Lower leg skin (tissue), 4 donors: Measurements from ENCODE around the gene DRAXIN. TPM values are rescaled to one million over a fixed set of nuclear protein-coding genes. Genes with fewer than 3 reads are reported as not detected.

Experiments used
- DNase-seq, 2 donors: peaks; one replicate each; pipeline ENCODE4 v3.0.0-alpha.2; 2019; ENCODE audit warnings: low spot score in 2 of 2
- H3K4me3 ChIP-seq: fragments of 200-600 bp; sonication (generic); 2 replicates; pipeline ENCODE4 v1.5.1; 2017; ENCODE audit warnings: mild to moderate bottlenecking, low read depth; ENCODE audit not compliant: poor library complexity, severe bottlenecking
- CTCF ChIP-seq, 3 donors: fragments of 450-650 bp; IDR thresholded peaks; one replicate each; pipeline ENCODE4 v1.5.1; 2016; ENCODE audit warnings: antibody characterized with exemption in 3 of 3, mild to moderate bottlenecking in 3 of 3, moderate library complexity in 2 of 3
- POLR2A ChIP-seq, 2 donors: fragments of 450-650 bp; IDR thresholded peaks; one replicate each; pipeline ENCODE4 v1.6.1; 2016 to 2017; ENCODE audit warnings: antibody characterized with exemption in 2 of 2, mild to moderate bottlenecking in 1 of 2, moderate library complexity in 1 of 2
- WGBS, 2 donors: methylation state at CpG; one replicate each; pipeline ENCODE4 v1.1.5; 2018; 5-methylcytosine and 5-hydroxymethylcytosine counted together
- intact Hi-C: fragments of 100-400 bp; cut with DNase I; formaldehyde crosslinking; loops from one replicate; pipeline ENCODE4 v1.15.0; 2023; ENCODE audit warnings: low total_unique reads
- total RNA-seq, 4 donors: library from RNA; depleted of rRNA; stranded (reverse); fragments of >200 nt; gene quantifications; one replicate each; pipeline ENCODE4 v1.1.0, GENCODE V29; 2016

DRAXIN gene
- total RNA-seq, 4 donors from 2014 or later = 0.15 to 0.52 (median 0.36) TPM; not detected in 1

DNA sequence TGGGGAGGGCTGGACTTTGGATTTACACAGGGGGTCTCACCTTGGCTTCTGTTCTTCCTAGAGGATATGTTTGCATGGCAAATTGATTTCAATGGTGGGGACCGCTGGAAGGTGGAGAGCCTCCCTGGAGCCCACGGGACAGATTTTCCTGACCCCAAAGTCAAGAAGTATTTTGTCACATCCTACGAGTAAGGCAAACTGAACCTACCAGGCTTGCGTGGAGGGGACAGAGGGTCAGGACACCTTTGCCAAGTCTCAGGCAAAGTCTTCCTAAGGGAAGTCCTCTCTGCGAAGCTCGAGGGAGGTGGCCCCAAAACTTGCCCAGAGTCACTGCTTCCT is 20.3 kb upstream of the DRAXIN start:
- no peak for DNase-seq
- 77 to 88% methylated on average over 6 of the region's 6 CpGs for WGBS, 2 donors
- TF ChIP-seq CTCF (IDR thresholded peaks at IDR 0.05) = no peak
- TF ChIP-seq POLR2A (IDR thresholded peaks at IDR 0.05) = no peak
- H3K4me3 ChIP-seq = no peak overlapping the region
- intact Hi-C loops = no loop called here

DNA sequence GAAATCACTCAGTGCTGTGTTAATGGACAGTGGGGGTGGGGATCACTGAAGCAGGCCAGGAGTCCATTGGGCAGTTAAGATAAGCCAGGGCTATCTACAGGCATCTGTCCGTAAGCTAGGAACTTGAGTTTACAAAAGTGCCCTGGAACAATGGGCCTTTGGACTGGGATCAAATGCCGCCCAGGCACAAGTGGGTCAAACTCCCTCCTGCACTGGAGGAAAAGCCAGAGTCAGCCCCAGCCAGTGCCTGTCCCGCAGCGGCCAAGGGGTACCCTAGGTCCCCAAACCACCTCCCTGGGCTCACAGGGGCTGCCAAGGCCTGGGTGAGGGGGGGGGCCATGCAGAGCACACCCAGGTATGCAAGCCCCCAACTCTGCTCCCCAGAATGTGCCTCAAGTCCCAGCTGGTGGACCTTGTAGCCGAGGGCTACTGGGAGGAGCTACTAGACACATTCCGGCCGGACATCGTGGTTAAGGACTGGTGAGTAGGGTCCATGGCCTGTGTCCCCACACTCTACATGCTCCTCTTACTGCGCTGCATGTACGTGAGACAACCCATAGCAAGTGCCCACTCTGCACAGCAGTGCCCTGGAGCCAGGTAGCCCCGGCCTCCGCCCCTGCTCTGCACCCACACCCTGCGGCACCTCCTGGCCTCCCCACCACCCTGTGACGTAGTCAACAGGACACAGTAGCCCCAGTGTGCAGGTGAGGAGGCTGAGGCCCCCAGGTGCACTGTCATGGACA is 19.8 kb upstream of the DRAXIN start:
- H3K4me3 ChIP-seq = no peak overlapping the region
- 88 to 92% methylated on average over 12 to 14 of the region's 14 CpGs for WGBS, 2 donors
- DNase-seq = no peak
- TF ChIP-seq CTCF (IDR thresholded peaks at IDR 0.05) = no peak
- no peak for TF ChIP-seq POLR2A (IDR thresholded peaks at IDR 0.05)
- intact Hi-C loops = no loop called here

DNA sequence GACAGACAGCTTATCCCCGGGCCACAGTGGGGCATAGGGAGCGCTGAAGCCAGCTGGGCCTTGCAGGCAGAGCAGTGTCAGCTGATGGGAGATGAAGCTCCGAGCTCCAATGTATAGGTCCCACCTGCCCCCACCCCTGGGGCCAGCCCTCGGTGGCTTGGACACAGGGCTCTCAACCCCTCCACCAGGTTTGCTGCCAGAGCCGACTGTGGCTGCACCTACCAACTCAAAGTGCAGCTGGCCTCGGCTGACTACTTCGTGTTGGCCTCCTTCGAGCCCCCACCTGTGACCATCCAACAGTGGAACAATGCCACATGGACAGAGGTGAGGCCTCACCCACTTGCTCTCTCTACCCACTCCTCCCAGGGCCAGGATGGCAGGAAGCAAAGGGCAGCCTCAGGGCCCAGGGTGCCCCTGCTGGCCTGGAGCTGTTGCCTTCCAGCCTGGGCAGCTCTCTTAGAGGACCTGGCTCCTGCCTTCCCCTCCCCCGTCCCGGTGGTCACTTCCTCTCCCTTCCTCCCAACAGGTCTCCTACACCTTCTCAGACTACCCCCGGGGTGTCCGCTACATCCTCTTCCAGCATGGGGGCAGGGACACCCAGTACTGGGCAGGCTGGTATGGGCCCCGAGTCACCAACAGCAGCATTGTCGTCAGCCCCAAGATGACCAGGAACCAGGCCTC is 18.3 kb upstream of the DRAXIN start:
- intact Hi-C loops = no loop called here
- TF ChIP-seq POLR2A (IDR thresholded peaks at IDR 0.05) = no peak
- no peak for TF ChIP-seq CTCF (IDR thresholded peaks at IDR 0.05)
- WGBS, 2 donors = 91 to 94% methylated on average over 14 of the region's 14 CpGs
- DNase-seq = no peak
- H3K4me3 ChIP-seq = no peak overlapping the region

- TF ChIP-seq POLR2A (IDR thresholded peaks at IDR 0.05) (no peak), CTCF (IDR thresholded peaks at IDR 0.05) (no peak)
- DNase-seq = no peak
- no peak overlapping the region for H3K4me3 ChIP-seq
- 95 to 96% methylated on average over 14 of the region's 14 CpGs for WGBS, 2 donors
- intact Hi-C loops = no loop called here
Measured at GRCh38 chr1:11674488-11674887, 17.0 kb upstream of the DRAXIN start.

DNA sequence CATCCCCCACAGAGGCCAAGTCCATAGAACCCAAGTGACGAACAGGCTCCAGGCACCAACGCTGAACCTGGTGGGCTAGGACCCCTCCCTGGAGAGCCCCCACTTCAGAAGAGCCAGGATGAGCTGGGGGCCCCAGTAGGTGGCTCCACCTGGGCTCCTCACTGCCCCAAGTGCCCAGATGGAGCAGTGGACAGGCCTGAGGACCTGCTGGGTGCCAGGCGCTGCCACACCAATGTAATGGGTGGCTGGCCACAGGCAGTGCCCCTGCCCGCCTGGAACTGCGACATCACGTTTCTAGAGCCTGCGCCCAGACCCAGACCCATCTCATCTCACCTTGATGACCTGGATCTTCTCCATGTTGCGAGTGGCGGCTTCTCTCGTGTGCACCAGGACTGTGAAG is 16.2 kb upstream of the DRAXIN start:
- 92 to 96% methylated on average over 8 to 10 of the region's 10 CpGs for WGBS, 2 donors
- intact Hi-C loops = no loop called here
- no peak overlapping the region for H3K4me3 ChIP-seq
- TF ChIP-seq POLR2A (IDR thresholded peaks at IDR 0.05) (no peak), CTCF (IDR thresholded peaks at IDR 0.05) (no peak)
- no peak for DNase-seq
